A673 (cell line): ENCODE data around the gene SHLD1. TPM values are rescaled to one million over a fixed set of nuclear protein-coding genes. Genes with fewer than 3 reads are reported as not detected.
A peak's percentile ranks its signal among the peaks of the same experiment; 100 is the strongest.

Source experiments
- BruUV-seq: library from RNA; stranded (reverse); fragments of 400-500 nt; replicated peaks from 2 replicates; lab custom pipeline; 2021; lab: Mats Ljungman, UMichigan
- CTCF ChIA-PET: fragments of 300-600 bp; sonication (Branson Sonifier 250); formaldehyde crosslinking; loops from one replicate; lab custom pipeline; 2022; ENCODE audit warnings: antibody characterized with exemption; lab: Charles Lee
- POLR2A ChIA-PET: fragments of 300-600 bp; sonication (Branson Sonifier 250); formaldehyde crosslinking; loops from one replicate; lab custom pipeline; 2022; ENCODE audit warnings: antibody characterized with exemption; ENCODE audit not compliant: low non-redundant PET; lab: Charles Lee
- DNase-seq: peaks from one replicate; pipeline ENCODE4 v3.0.0-alpha.2; 2015; ENCODE audit warnings: low spot score
- H3K27ac ChIP-seq: fragments of 200-600 bp; sonication (generic); 2 replicates; pipeline ENCODE4 v1.5.1; 2016; ENCODE audit warnings: mixed run types, low read depth, mild to moderate bottlenecking, mixed read lengths, antibody characterized with exemption, low read length; ENCODE audit not compliant: poor library complexity, severe bottlenecking
- H3K27me3 ChIP-seq: fragments of 200-600 bp; sonication (generic); replicated peaks from 2 replicates; pipeline ENCODE4 v1.6.1; 2017; ENCODE audit warnings: mixed run types, low read depth, mild to moderate bottlenecking, mixed read lengths, antibody characterized with exemption, low read length; ENCODE audit not compliant: insufficient read depth, poor library complexity
- H3K36me3 ChIP-seq: fragments of 200-600 bp; sonication (generic); 2 replicates; pipeline ENCODE4 v1.6.1; 2016; ENCODE audit warnings: mixed run types, mild to moderate bottlenecking, mixed read lengths, antibody characterized with exemption, low read length; ENCODE audit not compliant: insufficient read depth, poor library complexity, severe bottlenecking
- H3K4me1 ChIP-seq: fragments of 200-600 bp; sonication (generic); 2 replicates; pipeline ENCODE4 v1.6.1; 2017; ENCODE audit warnings: mixed run types, mild to moderate bottlenecking, mixed read lengths, antibody characterized with exemption, low read length; ENCODE audit not compliant: insufficient read depth, poor library complexity, severe bottlenecking
- H3K4me3 ChIP-seq: fragments of 200-600 bp; sonication (generic); 2 replicates; pipeline ENCODE4 v1.5.1; 2016; ENCODE audit warnings: low read depth, mixed run types, mild to moderate bottlenecking, mixed read lengths, low read length; ENCODE audit not compliant: poor library complexity, severe bottlenecking
- H3K9me3 ChIP-seq: fragments of 200-600 bp; sonication (generic); 2 replicates; pipeline ENCODE4 v1.6.1; 2016; ENCODE audit warnings: mixed run types, low read depth, mild to moderate bottlenecking, mixed read lengths, antibody characterized with exemption, low read length; ENCODE audit not compliant: poor library complexity, severe bottlenecking
- CTCF ChIP-seq: fragments of 300-800, 200-600 bp; sonication (generic); conservative IDR thresholded peaks from 2 replicates; pipeline ENCODE4 v1.5.1; 2017; ENCODE audit warnings: low read depth, mild to moderate bottlenecking, antibody characterized with exemption, low read length, moderate library complexity, mixed read lengths
- EZH2 ChIP-seq: fragments of 200-600 bp; sonication (generic); IDR thresholded peaks from 2 replicates; pipeline ENCODE4 v1.6.1; 2017; ENCODE audit warnings: borderline replicate concordance, low read depth, mild to moderate bottlenecking, mixed read lengths, antibody characterized with exemption, low read length; ENCODE audit not compliant: poor library complexity, severe bottlenecking
- intact Hi-C: fragments of 100-400 bp; cut with micrococcal nuclease; formaldehyde crosslinking; loops from one replicate; pipeline ENCODE4 v1.10.0; 2022; ENCODE audit not compliant: unreplicated experiment
- total RNA-seq: library from RNA; stranded (reverse); gene quantifications from 2 replicates; pipeline ENCODE4 v1.2.3, GENCODE V29; 2021

The SHLD1 gene
- total RNA-seq, 1 experiment from 2014 or later = 5.8 TPM

GRCh38 chr20:5818346-5818681 lies 68.1 kb downstream of the SHLD1 start:
- intact Hi-C loops = no loop called here
- POLR2A ChIA-PET = no interaction called here
- Histone ChIP-seq H3K4me1 (peaks cover 9% of the 10 kb centered on the region), H3K9me3 (no peaks in the 10 kb centered on the region), H3K36me3 (no peaks in the 10 kb centered on the region), H3K27me3 (no peaks in the 10 kb centered on the region), H3K4me3 (no peak overlapping the region), H3K27ac (no peak overlapping the region)
- no TSS peak for BruUV-seq
- DNase-seq = no peak
- CTCF ChIA-PET = no interaction called here
- TF ChIP-seq EZH2 (no peak), CTCF (no peak)

GRCh38 chr20:5820738-5821137 lies 70.5 kb downstream of the SHLD1 start:
- no peaks in the 10 kb centered on the region for H3K9me3 ChIP-seq
- ChIA-PET CTCF (no interaction called here), POLR2A (no interaction called here)
- no peak overlapping the region for H3K4me3 ChIP-seq
- no peaks in the 10 kb centered on the region for H3K27me3 ChIP-seq
- BruUV-seq = no TSS peak
- TF ChIP-seq CTCF (no peak), EZH2 (no peak)
- intact Hi-C loops = no loop called here
- DNase-seq = peak; percentile 35
- peaks cover 9% of the 10 kb centered on the region for H3K4me1 ChIP-seq
- peak overlapping the region; percentile 29 for H3K27ac ChIP-seq
- no peaks in the 10 kb centered on the region for H3K36me3 ChIP-seq

- TF ChIP-seq EZH2 = no peak
- no peak for TF ChIP-seq CTCF
- no peaks in the 10 kb centered on the region for H3K9me3 ChIP-seq
- H3K27ac ChIP-seq = no peak overlapping the region
- BruUV-seq = no TSS peak
- H3K36me3 ChIP-seq = no peaks in the 10 kb centered on the region
- ChIA-PET POLR2A (no interaction called here), CTCF (no interaction called here)
- no peaks in the 10 kb centered on the region for H3K27me3 ChIP-seq
- intact Hi-C loops = no loop called here
- DNase-seq = no peak
- peaks cover 9% of the 10 kb centered on the region for H3K4me1 ChIP-seq
- H3K4me3 ChIP-seq = no peak overlapping the region
These were observed 71.5 kb downstream of the SHLD1 start for GRCh38 chr20:5821627-5822215.
